ENCODE results near the gene SPAG17. TPM values are rescaled to one million over a fixed set of nuclear protein-coding genes. Genes with fewer than 3 reads are reported as not detected.

The SPAG17 gene
- polyA plus RNA-seq, 1 donor (not counting 4 experiments of a cell fraction or from before 2014, with no cell fraction given), result 0.52 TPM

DNA sequence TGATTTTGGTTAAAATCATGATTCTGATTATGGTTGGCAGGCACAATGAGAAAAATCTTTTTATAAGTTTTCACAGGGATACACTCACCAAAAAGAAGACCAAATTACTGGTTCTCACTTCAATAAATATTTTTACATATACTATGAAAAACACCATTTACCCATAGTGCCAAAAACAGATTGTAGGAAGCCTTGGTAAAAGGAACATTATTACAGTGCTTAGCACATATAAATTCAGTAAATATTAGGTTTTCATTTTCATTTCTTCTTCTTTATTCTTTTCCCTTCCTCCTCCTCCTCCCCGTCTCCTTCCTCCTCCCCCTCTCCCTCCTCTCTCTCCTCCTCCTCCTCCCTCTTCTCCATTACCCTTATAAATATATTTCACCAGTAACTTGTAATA, 15.8 kb upstream of the SPAG17 start:
- H3K9ac ChIP-seq (ENCODE audit: control insufficient read depth, extremely low read depth, insufficient read depth, low read length), result no peak overlapping the region
- DNase-seq (ENCODE audit: low read depth, low spot score) (no peak), FAIRE-seq (no peak)
- TF ChIP-seq EZH2 (IDR thresholded peaks at IDR 0.05; ENCODE audit: low read length) (no peak), CTCF (optimal IDR thresholded peaks at IDR 0.05 in 1 of 3, IDR thresholded peaks at IDR 0.05 in 1 of 3, conservative IDR thresholded peaks at IDR 0.05 in 1 of 3; ENCODE audit: extremely low read depth in 1 of 3, insufficient read depth in 2 of 3, low read length in 3 of 3) (no peak)
- H3K36me3 ChIP-seq (ENCODE audit: control insufficient read depth in 2 of 2, extremely low read depth in 1 of 2, insufficient read depth in 2 of 2, low read length in 2 of 2), result no peaks in the 10 kb centered on the region
- H3K4me2 ChIP-seq (ENCODE audit: control insufficient read depth, extremely low read depth, insufficient read depth, low read depth, low read length), result no peak overlapping the region
- H3K27me3 ChIP-seq (ENCODE audit: control insufficient read depth, extremely low read depth, insufficient read depth, low read length), result no peaks in the 10 kb centered on the region
- dilution Hi-C loops (cut with MboI; ENCODE audit: extremely low pct_ligation_motif_present, low sequenced_read_pairs), result no loop called here
- no peaks in the 10 kb centered on the region for H4K20me1 ChIP-seq (ENCODE audit: control insufficient read depth, extremely low read depth, insufficient read depth, low read length)
- no peak overlapping the region for H2AFZ ChIP-seq (ENCODE audit: control insufficient read depth, low read length)
- no peaks in the 10 kb centered on the region for H3K9me1 ChIP-seq (ENCODE audit: control insufficient read depth, extremely low read depth, insufficient read depth, low read length)
- no peak overlapping the region for H3K4me3 ChIP-seq (ENCODE audit: control insufficient read depth in 2 of 3, extremely low read depth in 1 of 3, insufficient read depth in 2 of 3, low read depth in 1 of 3, low read length in 3 of 3)
- H3K4me1 ChIP-seq (ENCODE audit: control insufficient read depth, extremely low read depth, insufficient read depth, low read length), result peaks cover 9% of the 10 kb centered on the region
- H3K79me2 ChIP-seq (ENCODE audit: control insufficient read depth, insufficient read depth, low read length), result no peaks in the 10 kb centered on the region
- no peaks in the 10 kb centered on the region for H3K9me3 ChIP-seq (ENCODE audit: control insufficient read depth, low read depth, low read length)
- H3K27ac ChIP-seq (ENCODE audit: control insufficient read depth, insufficient read depth, low read length), result no peak overlapping the region

DNA sequence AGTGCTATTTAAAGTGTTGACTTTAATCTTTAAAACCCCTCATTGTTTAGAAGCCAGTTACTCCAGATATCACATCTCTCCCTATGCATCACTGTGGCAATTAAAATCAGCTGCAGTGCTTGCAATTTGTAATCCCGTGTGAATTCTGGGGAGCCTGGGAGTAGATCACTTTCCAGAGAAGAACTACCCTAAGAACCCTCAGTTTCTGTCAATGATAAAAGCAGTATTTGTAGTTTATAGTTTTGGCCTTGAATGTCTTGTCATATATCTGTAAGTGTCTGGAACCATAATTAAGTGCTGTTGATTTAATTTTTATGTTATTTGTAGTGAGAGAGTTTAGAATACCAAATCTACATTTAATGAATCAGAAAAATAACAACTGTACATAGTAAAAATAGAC, 5.5 kb upstream of the SPAG17 start:
- no peaks in the 10 kb centered on the region for H4K20me1 ChIP-seq (ENCODE audit: control insufficient read depth, extremely low read depth, insufficient read depth, low read length)
- H3K9me3 ChIP-seq (ENCODE audit: control insufficient read depth, low read depth, low read length), result no peaks in the 10 kb centered on the region
- TF ChIP-seq CTCF (optimal IDR thresholded peaks at IDR 0.05 in 1 of 3, IDR thresholded peaks at IDR 0.05 in 1 of 3, conservative IDR thresholded peaks at IDR 0.05 in 1 of 3; ENCODE audit: extremely low read depth in 1 of 3, insufficient read depth in 2 of 3, low read length in 3 of 3), result no peak
- TF ChIP-seq EZH2 (IDR thresholded peaks at IDR 0.05; ENCODE audit: low read length), result no peak
- no peaks in the 10 kb centered on the region for H3K27me3 ChIP-seq (ENCODE audit: control insufficient read depth, extremely low read depth, insufficient read depth, low read length)
- dilution Hi-C loops (cut with MboI; ENCODE audit: extremely low pct_ligation_motif_present, low sequenced_read_pairs), result no loop called here
- H3K4me2 ChIP-seq (ENCODE audit: control insufficient read depth, extremely low read depth, insufficient read depth, low read depth, low read length), result no peak overlapping the region
- H3K36me3 ChIP-seq (ENCODE audit: control insufficient read depth in 2 of 2, extremely low read depth in 1 of 2, insufficient read depth in 2 of 2, low read length in 2 of 2), result no peaks in the 10 kb centered on the region
- DNase-seq (ENCODE audit: low read depth, low spot score) (no peak), FAIRE-seq (no peak)
- H3K4me1 ChIP-seq (ENCODE audit: control insufficient read depth, extremely low read depth, insufficient read depth, low read length), result no peaks in the 10 kb centered on the region
- no peaks in the 10 kb centered on the region for H3K9me1 ChIP-seq (ENCODE audit: control insufficient read depth, extremely low read depth, insufficient read depth, low read length)
- H2AFZ ChIP-seq (ENCODE audit: control insufficient read depth, low read length), result no peak overlapping the region
- H3K9ac ChIP-seq (ENCODE audit: control insufficient read depth, extremely low read depth, insufficient read depth, low read length), result no peak overlapping the region
- no peak overlapping the region for H3K4me3 ChIP-seq (ENCODE audit: control insufficient read depth in 2 of 3, extremely low read depth in 1 of 3, insufficient read depth in 2 of 3, low read depth in 1 of 3, low read length in 3 of 3)
- H3K79me2 ChIP-seq (ENCODE audit: control insufficient read depth, insufficient read depth, low read length), result no peaks in the 10 kb centered on the region
- H3K27ac ChIP-seq (ENCODE audit: control insufficient read depth, insufficient read depth, low read length), result no peak overlapping the region
